Measurements from ENCODE around the gene AKAP14.
"Not testable (repeated sequence)": the region's sequence is repeated elsewhere in the genome, so short reads cannot be mapped to it uniquely, and the experiment has no call there.

- not testable (repeated sequence) for TF ChIP-seq CTCF (IDR thresholded peaks at IDR 0.05 in 4 of 5, conservative IDR thresholded peaks at IDR 0.05 in 1 of 5); POLR2A (IDR thresholded peaks at IDR 0.05)
Observed at GRCh38 chrX:119890626-119891025, 5.1 kb upstream of the AKAP14 start.
